ENCODE measurements around the gene ZNF337. TPM values are rescaled to one million over a fixed set of nuclear protein-coding genes. Genes with fewer than 3 reads are reported as not detected.
"Not testable (repeated sequence)": the region's sequence is repeated elsewhere in the genome, so short reads cannot be mapped to it uniquely, and the experiment has no call there.

The ZNF337 gene
- total RNA-seq, 6 experiments from 2014 or later, result 2.9 to 4.8 (median 4.3) TPM

DNA sequence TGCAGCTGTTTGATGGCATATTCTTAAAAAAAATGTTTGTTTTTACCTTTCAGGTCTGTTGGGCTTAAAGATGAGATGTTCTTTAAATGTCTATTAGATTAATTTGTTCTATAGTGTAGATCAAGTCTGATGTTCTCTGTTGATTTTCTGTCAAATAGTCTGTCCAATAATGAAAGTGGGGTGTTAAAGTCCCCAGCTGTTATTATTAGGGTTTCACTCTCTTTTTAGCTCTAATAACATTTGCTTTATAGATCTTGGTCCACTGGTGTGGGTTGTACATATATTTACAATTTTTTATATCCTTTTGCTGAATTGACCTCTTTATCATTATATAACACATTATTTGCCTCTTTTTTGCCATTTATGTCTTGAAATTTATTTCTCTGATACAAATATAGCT, 11.0 kb upstream of the ZNF337 start:
- DNase-seq, result no peak
- ATAC-seq, result no peak
- H3K4me3 ChIP-seq, result no peak overlapping the region
- H3K36me3 ChIP-seq, result no peaks in the 10 kb centered on the region
- intact Hi-C loops (cut with DNase I), result no loop called here
- peaks cover 0 to 3% (median 0%) of the 10 kb centered on the region in 4 donors for H3K4me1 ChIP-seq
- no peak overlapping the region for H3K27ac ChIP-seq
- no peaks in the 10 kb centered on the region for H3K27me3 ChIP-seq
- H3K9me3 ChIP-seq, result peaks cover 0 to 4% (median 0%) of the 10 kb centered on the region in 4 donors
- TF ChIP-seq, protein P1, sequence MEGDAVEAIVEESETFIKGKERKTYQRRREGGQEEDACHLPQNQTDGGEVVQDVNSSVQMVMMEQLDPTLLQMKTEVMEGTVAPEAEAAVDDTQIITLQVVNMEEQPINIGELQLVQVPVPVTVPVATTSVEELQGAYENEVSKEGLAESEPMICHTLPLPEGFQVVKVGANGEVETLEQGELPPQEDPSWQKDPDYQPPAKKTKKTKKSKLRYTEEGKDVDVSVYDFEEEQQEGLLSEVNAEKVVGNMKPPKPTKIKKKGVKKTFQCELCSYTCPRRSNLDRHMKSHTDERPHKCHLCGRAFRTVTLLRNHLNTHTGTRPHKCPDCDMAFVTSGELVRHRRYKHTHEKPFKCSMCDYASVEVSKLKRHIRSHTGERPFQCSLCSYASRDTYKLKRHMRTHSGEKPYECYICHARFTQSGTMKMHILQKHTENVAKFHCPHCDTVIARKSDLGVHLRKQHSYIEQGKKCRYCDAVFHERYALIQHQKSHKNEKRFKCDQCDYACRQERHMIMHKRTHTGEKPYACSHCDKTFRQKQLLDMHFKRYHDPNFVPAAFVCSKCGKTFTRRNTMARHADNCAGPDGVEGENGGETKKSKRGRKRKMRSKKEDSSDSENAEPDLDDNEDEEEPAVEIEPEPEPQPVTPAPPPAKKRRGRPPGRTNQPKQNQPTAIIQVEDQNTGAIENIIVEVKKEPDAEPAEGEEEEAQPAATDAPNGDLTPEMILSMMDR (IDR thresholded peaks at IDR 0.05), result no peak
- no peak for TF ChIP-seq POLR2A (IDR thresholded peaks at IDR 0.05)

DNA sequence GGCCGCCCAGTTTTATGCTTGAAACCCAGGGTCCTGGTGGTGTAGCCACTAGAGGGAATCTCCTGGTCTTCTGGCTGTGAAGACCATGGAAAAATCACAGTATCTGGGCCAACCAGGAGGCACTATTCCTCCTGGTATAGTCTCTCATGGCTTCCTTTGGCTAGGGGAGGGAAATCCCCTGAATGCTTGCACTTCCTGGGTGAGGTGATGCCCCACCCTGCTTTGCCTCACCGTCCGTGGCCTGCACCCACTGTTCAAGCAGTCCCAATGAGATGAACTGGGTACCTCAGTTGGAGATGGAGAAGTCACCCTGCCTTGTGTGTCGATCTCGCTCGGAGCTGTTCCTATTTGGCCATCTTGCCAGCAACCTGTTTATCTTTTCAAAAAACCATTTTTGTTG, 10.1 kb upstream of the ZNF337 start:
- peaks cover 0 to 3% (median 0%) of the 10 kb centered on the region in 4 donors for H3K9me3 ChIP-seq
- WGBS (ENCODE audit: insufficient coverage, low coverage, low lambda C conversion rate, missing lambda C conversion rate), result 100% methylated on average over 3 of the region's 6 CpGs
- no peak overlapping the region for H3K27ac ChIP-seq
- no peaks in the 10 kb centered on the region for H3K36me3 ChIP-seq
- H3K4me3 ChIP-seq, result no peak overlapping the region
- intact Hi-C loops (cut with DNase I), result no loop called here
- H3K27me3 ChIP-seq, result no peaks in the 10 kb centered on the region
- TF ChIP-seq, protein P1 (IDR thresholded peaks at IDR 0.05), result no peak
- TF ChIP-seq POLR2A (IDR thresholded peaks at IDR 0.05), result no peak
- ATAC-seq (no peak), DNase-seq (no peak)
- H3K4me1 ChIP-seq, result peaks cover 0 to 3% (median 0%) of the 10 kb centered on the region in 4 donors

DNA sequence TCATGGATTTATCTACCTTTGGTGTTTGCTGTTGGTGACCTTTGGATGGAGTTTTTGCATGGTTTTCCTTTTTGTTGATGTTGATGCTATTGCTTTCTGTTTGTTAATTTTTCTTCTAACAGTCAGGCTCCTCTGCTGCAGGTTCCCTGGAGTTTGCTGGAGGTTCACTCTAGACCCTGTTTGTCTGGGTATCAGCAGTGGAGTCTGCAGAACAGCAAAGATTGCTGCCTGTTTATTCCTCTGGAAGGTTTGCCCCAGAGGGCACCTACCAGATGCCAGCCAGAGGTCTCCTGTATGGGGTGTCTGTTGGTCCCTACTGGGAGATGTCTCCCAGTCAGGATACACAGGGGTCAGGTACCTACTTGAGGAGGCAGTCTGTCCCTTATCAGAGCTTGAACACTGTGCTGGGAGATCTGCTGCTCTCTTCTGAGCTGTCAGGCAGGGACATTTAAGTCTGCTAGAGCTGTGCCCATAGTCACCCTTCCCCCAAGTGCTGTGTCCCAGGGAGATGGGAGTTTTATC, 9.2 kb upstream of the ZNF337 start:
- ATAC-seq (no peak), DNase-seq (no peak)
- Histone ChIP-seq H3K36me3 (no peaks in the 10 kb centered on the region), H3K4me3 (no peak overlapping the region), H3K4me1 (peaks cover 0 to 3% (median 0%) of the 10 kb centered on the region in 4 donors), H3K27me3 (no peaks in the 10 kb centered on the region), H3K9me3 (no peaks in the 10 kb centered on the region), H3K27ac (no peak overlapping the region)
- intact Hi-C loops (cut with DNase I), result no loop called here
- no peak for TF ChIP-seq POLR2A (IDR thresholded peaks at IDR 0.05)
- TF ChIP-seq, protein P1 (IDR thresholded peaks at IDR 0.05), result no peak

DNA sequence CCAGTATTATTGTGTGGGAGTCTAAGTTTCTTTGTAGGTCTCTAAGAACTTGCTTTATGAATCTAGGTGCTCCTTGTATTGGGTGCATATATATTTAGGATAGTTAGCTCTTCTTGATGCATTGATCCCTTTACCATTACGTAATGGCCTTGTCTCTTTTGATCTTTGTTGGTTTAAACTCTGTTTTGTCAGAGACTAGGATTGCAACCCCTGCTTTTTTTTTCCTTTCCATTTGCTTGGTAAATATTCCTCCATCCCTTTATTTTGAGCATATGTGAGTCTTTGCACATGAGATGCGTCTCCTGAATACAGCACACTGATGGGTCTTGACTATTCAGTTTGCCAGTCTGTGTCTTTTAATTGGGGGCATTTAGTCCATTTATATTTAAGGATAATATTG, 7.7 kb upstream of the ZNF337 start:
- H3K4me1 ChIP-seq; DNase-seq; H3K36me3 ChIP-seq; H3K9me3 ChIP-seq; ATAC-seq; H3K27ac ChIP-seq; intact Hi-C loops (cut with DNase I); H3K27me3 ChIP-seq; H3K4me3 ChIP-seq: not testable (repeated sequence)
- 85% methylated on average over 2 of the region's 2 CpGs for WGBS (ENCODE audit: insufficient coverage, low coverage, low lambda C conversion rate, missing lambda C conversion rate)

DNA sequence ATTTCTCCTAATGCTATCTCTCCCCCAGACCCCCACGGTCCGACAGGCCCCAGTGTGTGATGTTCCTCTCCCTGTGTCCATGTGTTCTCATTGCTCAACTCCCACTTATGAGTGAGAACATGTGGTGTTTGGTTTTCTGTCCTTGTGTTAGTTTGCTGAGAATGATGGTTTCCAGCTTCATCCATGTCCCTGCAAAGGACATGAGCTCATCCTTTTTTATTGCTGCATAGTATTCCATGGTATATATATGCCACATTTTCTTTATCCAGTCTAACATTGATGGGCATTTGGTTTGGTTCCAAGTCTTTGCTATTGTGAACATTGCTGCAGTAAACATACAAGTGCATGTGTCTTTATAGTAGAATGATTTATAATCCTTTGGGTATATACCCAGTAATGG, 4.2 kb upstream of the ZNF337 start:
- H3K27me3 ChIP-seq; DNase-seq; ATAC-seq; H3K36me3 ChIP-seq; intact Hi-C loops (cut with DNase I); H3K9me3 ChIP-seq; H3K4me1 ChIP-seq; H3K27ac ChIP-seq; H3K4me3 ChIP-seq: not testable (repeated sequence)
- 100% methylated on average over 2 of the region's 2 CpGs for WGBS (ENCODE audit: insufficient coverage, low coverage, low lambda C conversion rate, missing lambda C conversion rate)

DNA sequence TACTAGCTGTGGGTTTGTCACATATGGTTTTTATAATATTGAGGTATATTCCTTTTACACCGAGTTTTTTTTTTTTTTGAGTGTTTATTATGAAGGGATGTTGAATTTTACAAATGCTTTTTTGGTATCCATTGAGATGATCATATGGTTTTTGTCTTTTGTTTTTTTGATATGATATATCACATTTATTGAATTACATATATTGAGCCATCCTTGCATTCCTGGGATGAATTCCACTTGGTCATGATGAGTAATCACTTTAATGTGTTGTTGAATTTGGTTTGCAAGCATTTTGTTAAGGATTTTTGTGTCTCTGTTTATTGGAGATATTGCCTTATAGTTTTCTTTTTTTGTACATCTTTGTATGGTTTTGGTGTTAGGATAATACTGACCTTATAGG, 3.3 kb upstream of the ZNF337 start:
- Histone ChIP-seq H3K36me3 (no peaks in the 10 kb centered on the region), H3K4me1 (peaks cover 0 to 12% (median 0%) of the 10 kb centered on the region in 4 donors), H3K4me3 (no peak overlapping the region), H3K27me3 (no peaks in the 10 kb centered on the region), H3K9me3 (no peaks in the 10 kb centered on the region), H3K27ac (no peak overlapping the region)
- TF ChIP-seq POLR2A (IDR thresholded peaks at IDR 0.05), result no peak
- TF ChIP-seq, protein P1 (IDR thresholded peaks at IDR 0.05), result no peak
- ATAC-seq (no peak), DNase-seq (no peak)
- intact Hi-C loops (cut with DNase I), result no loop called here
- 27% methylated on average over 1 of the region's 1 CpG for WGBS (ENCODE audit: insufficient coverage, low coverage, low lambda C conversion rate, missing lambda C conversion rate)

Measured in right lobe of liver (tissue), 6 donors.